ENCODE results near the gene TRIP13.
"Not testable (repeated sequence)": the region's sequence is repeated elsewhere in the genome, so short reads cannot be mapped to it uniquely, and the experiment has no call there.

The TRIP13 gene

DNA sequence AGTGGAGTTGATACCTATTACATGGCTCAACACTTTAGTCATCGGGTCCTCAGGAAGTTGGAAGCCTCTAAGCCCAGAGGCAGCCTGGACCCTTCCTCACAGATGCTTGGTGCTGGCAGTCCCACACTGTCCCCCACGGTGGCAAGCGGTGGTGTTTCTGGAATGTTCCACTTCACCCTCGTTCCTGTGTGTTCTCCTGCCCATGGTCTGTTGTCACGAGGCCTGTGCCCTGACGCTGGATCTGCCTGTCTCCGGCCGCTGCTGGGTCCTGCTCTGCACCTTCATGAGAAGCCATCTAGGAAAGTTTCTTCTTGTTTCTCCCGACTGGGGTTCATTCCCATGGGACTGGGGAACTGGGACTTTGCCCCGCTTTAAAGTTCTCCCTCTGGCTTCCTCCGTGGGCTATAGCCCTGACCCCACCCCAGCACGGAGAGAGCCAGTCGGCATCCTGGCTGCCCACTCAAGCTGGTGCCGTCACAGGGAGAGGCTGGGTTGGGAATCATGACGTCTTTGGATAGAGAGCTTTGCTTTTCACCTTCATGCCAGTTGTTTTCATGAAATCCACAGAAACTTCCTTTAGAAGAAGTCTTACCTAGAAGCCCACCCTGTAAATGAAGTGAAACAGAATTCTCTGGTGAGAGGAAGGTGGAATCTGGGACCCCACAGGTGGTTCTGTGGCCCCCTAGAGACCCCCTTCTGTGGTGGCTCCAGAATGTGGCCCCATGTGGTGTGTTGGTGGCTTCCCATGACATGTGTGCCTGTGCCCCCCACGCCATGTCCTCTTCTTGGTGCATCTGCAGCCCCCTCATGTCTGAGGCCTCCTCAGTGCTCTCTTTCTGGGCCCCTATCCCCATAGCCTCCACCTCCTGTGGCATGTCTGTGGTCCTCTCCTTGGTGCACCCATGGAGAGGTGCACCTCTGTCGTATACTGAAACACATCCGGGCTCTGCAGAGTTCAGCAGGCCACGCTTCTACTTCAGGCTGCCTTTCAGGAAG, 43.8 kb downstream of the TRIP13 start:
- Mint-ChIP-seq H3K4me1 (peaks cover 16% of the 10 kb centered on the region), H3K4me3 (no peak overlapping the region), H3K36me3 (ENCODE audit: low read depth) (no peaks in the 10 kb centered on the region), H3K9me3 (peaks cover 11% of the 10 kb centered on the region), H3K27me3 (ENCODE audit: low read depth, poor library complexity) (peaks cover 6% of the 10 kb centered on the region), H3K27ac (no peak overlapping the region)
- no peak for DNase-seq
- TF ChIP-seq, protein P1, sequence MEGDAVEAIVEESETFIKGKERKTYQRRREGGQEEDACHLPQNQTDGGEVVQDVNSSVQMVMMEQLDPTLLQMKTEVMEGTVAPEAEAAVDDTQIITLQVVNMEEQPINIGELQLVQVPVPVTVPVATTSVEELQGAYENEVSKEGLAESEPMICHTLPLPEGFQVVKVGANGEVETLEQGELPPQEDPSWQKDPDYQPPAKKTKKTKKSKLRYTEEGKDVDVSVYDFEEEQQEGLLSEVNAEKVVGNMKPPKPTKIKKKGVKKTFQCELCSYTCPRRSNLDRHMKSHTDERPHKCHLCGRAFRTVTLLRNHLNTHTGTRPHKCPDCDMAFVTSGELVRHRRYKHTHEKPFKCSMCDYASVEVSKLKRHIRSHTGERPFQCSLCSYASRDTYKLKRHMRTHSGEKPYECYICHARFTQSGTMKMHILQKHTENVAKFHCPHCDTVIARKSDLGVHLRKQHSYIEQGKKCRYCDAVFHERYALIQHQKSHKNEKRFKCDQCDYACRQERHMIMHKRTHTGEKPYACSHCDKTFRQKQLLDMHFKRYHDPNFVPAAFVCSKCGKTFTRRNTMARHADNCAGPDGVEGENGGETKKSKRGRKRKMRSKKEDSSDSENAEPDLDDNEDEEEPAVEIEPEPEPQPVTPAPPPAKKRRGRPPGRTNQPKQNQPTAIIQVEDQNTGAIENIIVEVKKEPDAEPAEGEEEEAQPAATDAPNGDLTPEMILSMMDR (IDR thresholded peaks at IDR 0.05), result no peak

DNA sequence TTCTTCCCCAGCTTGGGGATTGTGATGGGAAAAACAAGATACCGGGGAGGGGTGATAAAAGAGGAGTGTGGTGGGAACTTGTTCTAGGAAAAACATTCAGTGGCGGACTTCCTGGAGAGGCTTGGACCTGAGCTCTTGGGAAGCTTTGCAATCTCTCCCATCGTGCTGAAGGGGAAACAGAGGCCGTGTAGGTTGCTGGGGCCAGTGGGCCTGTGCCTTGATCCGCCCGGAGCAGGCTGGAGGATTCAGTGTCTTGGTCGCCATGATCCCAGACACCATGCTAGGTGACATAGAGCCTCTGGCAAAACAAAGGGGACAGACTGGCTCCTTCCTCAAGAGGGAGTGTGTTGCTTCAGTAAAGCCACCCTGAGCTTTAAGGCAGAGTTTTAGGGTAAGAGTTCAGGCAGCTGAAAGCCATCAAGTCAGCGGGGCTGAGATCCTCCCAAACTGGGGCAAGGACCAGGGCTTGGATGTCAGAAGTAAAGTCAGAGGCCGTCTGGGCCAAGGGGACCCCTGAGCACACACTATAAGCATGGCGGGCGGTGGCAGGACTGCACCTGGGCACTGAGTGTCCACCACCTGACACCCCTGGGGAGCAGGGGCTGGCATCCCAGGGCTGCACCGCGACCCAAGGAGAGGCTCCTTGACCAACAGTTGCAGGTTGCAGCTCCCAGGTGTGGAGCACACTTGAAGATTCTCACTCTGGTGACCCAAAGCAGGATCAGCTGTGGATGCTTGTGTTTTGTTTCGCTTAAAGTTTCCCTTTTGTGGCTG, 44.7 kb downstream of the TRIP13 start:
- TF ChIP-seq, protein P1 (IDR thresholded peaks at IDR 0.05), result no peak
- Mint-ChIP-seq H3K27ac (no peak overlapping the region), H3K9me3 (peaks cover 12% of the 10 kb centered on the region), H3K27me3 (ENCODE audit: low read depth, poor library complexity) (peaks cover 6% of the 10 kb centered on the region), H3K4me3 (no peak overlapping the region), H3K36me3 (ENCODE audit: low read depth) (peaks cover under 1% of the 10 kb centered on the region), H3K4me1 (peaks cover 13% of the 10 kb centered on the region)
- no peak for DNase-seq

DNA sequence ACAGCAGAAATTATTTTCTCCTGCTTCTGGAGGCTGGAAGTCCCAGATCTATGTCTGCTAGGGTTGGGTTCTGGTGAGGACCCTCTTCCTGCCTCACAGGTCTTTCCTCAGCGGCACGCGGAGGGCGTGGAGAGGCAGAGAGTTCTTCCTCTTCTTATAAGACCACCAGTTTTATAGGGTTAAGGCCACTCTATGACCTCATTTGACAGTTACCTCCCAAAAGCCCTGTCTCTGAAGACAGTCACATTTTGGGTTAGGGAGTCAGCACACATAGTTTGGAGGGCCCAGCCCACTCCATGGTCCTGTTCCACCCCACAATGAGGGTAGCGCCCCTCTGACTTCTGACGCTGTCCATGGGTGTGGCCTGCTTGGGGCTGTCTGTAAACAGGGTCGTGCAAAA, 46.7 kb downstream of the TRIP13 start:
- peaks cover 5% of the 10 kb centered on the region for H3K36me3 Mint-ChIP-seq (ENCODE audit: low read depth)
- no peak overlapping the region for H3K4me3 Mint-ChIP-seq
- DNase-seq, result no peak
- no peak overlapping the region for H3K27ac Mint-ChIP-seq
- TF ChIP-seq, protein P1 (IDR thresholded peaks at IDR 0.05), result no peak
- peaks cover 12% of the 10 kb centered on the region for H3K4me1 Mint-ChIP-seq
- H3K9me3 Mint-ChIP-seq, result peaks cover 11% of the 10 kb centered on the region
- H3K27me3 Mint-ChIP-seq (ENCODE audit: low read depth, poor library complexity), result peaks cover 6% of the 10 kb centered on the region

DNA sequence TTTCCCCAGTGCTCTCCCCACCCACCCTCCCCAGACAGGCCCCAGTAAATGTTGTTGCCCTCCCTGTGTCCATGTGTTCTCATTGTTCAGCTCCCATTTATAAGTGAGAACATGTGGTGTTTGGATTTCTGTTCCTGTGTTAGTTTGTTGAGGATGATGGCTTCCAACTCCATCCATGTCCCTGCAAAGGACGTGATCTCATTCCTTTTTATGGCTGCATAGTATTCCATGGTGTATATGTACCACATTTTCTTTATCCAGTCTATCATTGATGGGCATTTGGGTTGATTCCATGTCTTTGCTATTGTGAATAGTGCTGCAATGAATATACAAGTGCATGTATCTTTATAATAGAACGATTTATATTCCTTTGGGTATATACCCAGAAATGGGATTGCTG, 48.1 kb downstream of the TRIP13 start:
- H3K4me1 Mint-ChIP-seq, result peaks cover 25% of the 10 kb centered on the region
- H3K9me3 Mint-ChIP-seq; H3K4me3 Mint-ChIP-seq; H3K27me3 Mint-ChIP-seq (ENCODE audit: low read depth, poor library complexity); H3K27ac Mint-ChIP-seq; H3K36me3 Mint-ChIP-seq (ENCODE audit: low read depth); DNase-seq: not testable (repeated sequence)

DNA sequence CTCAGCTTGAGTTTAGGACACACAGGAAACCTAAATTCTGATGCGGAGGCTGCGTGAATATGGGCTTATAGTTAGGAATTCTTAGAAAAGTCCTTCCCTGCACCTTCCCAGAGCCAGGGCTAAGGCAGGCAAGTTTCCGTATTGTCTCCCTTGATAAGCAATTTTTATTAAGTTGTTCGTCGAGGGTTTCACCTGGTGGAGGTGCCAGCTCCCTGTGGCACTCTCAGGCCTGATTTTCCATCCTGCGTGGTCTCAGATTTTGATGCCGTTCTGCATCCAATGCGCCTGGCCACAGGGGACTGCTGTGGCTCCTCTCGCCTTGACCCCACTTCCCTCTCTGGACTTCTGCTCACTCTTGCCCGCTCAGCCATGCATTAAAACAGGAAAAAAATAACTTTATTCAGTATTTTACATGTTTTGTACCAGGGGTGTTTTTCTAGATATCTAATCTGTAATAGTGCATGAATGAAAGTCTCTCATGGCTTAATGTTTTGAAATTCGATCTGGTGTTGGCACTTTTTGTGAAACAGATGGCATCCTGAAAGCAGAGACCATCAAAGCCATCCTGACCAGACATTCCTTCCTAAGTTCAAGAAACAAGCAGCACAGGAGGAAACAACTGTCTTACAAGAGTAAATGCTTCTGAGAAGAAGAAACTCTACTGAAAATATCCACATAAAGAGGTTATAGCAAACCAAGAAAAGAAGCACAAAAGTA, 50.7 kb downstream of the TRIP13 start:
- Mint-ChIP-seq H3K4me3 (no peak overlapping the region), H3K27me3 (ENCODE audit: low read depth, poor library complexity) (peaks cover 4% of the 10 kb centered on the region)

More for the DNA sequence above, 50.7 kb downstream of the TRIP13 start:
- TF ChIP-seq, protein P1 (IDR thresholded peaks at IDR 0.05), result no peak
- Mint-ChIP-seq H3K36me3 (ENCODE audit: low read depth) (peaks cover 5% of the 10 kb centered on the region), H3K27ac (peak overlapping the region; percentile 33), H3K4me1 (peaks cover 48% of the 10 kb centered on the region), H3K9me3 (peaks cover 5% of the 10 kb centered on the region)
- no peak for DNase-seq

All from nephron progenitor cell (in vitro differentiated cells).